ENCODE data around the gene POMP. TPM values are rescaled to one million over a fixed set of nuclear protein-coding genes. Genes with fewer than 3 reads are reported as not detected.

Gene POMP
- total RNA-seq, 1 donor from 2014 or later, result 23.8 TPM

DNA sequence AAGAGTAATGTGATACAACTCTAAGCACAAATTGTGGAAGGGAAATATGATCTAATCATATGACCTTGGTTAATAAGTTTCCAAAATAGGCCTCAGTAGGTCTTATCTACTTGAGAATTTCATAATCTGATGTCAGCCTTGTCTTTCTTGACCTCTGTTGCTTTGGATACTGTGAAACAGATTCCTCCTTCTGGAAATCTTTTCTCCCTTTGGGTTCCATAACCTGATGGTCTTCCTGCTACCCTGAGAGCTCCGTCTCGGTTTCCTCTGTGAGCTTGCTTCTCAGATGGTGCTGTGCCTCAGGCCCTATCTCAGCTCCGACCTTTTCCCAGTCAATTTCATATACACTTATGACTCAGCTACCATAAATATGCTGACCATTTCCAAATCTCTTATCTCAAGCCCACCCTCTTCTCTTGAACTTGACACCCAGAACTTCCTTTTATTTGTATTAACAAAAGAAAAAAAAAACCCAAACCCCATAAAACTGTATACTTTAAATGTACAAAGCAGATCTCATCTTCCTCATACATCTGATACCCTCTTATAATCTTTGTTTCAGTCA lies 66.2 kb downstream of the POMP start:
- intact Hi-C loops (cut with DNase I), result no loop called here
- no peak for TF ChIP-seq POLR2AphosphoS5 (IDR thresholded peaks at IDR 0.05; ENCODE audit: insufficient read depth in 1 of 2, low read depth in 1 of 2)
- TF ChIP-seq, protein P1, sequence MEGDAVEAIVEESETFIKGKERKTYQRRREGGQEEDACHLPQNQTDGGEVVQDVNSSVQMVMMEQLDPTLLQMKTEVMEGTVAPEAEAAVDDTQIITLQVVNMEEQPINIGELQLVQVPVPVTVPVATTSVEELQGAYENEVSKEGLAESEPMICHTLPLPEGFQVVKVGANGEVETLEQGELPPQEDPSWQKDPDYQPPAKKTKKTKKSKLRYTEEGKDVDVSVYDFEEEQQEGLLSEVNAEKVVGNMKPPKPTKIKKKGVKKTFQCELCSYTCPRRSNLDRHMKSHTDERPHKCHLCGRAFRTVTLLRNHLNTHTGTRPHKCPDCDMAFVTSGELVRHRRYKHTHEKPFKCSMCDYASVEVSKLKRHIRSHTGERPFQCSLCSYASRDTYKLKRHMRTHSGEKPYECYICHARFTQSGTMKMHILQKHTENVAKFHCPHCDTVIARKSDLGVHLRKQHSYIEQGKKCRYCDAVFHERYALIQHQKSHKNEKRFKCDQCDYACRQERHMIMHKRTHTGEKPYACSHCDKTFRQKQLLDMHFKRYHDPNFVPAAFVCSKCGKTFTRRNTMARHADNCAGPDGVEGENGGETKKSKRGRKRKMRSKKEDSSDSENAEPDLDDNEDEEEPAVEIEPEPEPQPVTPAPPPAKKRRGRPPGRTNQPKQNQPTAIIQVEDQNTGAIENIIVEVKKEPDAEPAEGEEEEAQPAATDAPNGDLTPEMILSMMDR (IDR thresholded peaks at IDR 0.05), result no peak
- no peaks in the 10 kb centered on the region for H3K4me1 ChIP-seq
- no peaks in the 10 kb centered on the region for H3K9me3 ChIP-seq
- no peak overlapping the region for H3K4me3 ChIP-seq
- DNase-seq (ENCODE audit: extremely low spot score in 2 of 2), result no peak
- no peaks in the 10 kb centered on the region for H3K36me3 ChIP-seq
- H3K27me3 ChIP-seq, result no peaks in the 10 kb centered on the region
- H3K27ac ChIP-seq, result no peak overlapping the region

Small RNA genes within 50 kb of the gene (small RNA-seq; reads per million reads assigned to genes)
- gene RF00019 (not detected), gene RNU6-53P (not detected)

Other genes starting within 250 kb of the POMP start
- 18.9 TPM for gene FLT1, start 164.0 kb upstream of the POMP start, total RNA-seq
- gene SLC46A3, start 59.8 kb downstream of the POMP start, total RNA-seq, result 5.2 TPM
- gene MTUS2, start 161.2 kb downstream of the POMP start, total RNA-seq, result 0.74 TPM

Measured in vagina (tissue), 2 donors.